Mucosa of gallbladder (tissue), 1 donor: ENCODE data around the gene NDC80. TPM values are rescaled to one million over a fixed set of nuclear protein-coding genes. Genes with fewer than 3 reads are reported as not detected.
"Not testable (repeated sequence)": the region's sequence is repeated elsewhere in the genome, so short reads cannot be mapped to it uniquely, and the experiment has no call there.

Experiments used
- DNase-seq: peaks from one replicate; pipeline ENCODE4 v3.0.0-alpha.2; 2020; ENCODE audit warnings: low spot score
- total RNA-seq: library from RNA; stranded (reverse); gene quantifications from one replicate; pipeline ENCODE4 v1.2.1, GENCODE V29; 2021
- donor health status: DM: no; HTN: no; CAD: no.

Gene NDC80
- total RNA-seq, result 1.4 TPM

GRCh38 chr18:2571200-2572170 lies at the start of gene NDC80, which contains the start of gene METTL4:
NDC80 (plus strand) TSS chr18:2571557; CDS start chr18:2572986, 1,429 bp downstream.
METTL4 (minus strand) TSS chr18:2571505; CDS start chr18:2567216, 4,289 bp downstream.
- peak; percentile 83 for DNase-seq

GRCh38 chr18:2522112-2522511 lies 49.2 kb upstream of the NDC80 start:
- DNase-seq, result no peak

GRCh38 chr18:2524794-2525198 lies 46.6 kb upstream of the NDC80 start:
- DNase-seq, result not testable (repeated sequence)

DNA sequence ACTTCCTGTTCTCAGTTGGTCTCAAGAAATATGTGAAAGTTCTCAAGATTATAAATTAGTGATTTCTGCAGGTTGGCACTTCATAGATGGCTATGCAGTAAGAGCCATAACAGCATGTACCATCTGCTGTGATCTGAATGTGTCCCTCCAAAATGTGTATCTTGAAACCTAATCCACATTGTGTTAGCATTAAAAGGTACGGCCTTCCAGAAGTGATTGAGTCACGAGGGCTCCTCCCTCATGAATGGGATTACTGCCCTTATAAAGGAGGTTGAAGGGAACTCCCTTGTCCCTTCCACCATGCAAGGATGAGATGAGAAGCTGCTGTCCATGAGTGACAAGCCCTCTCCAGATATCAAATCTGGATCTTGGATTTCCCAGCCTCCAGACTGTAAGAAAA lies 45.0 kb upstream of the NDC80 start:
- no peak for DNase-seq

DNA sequence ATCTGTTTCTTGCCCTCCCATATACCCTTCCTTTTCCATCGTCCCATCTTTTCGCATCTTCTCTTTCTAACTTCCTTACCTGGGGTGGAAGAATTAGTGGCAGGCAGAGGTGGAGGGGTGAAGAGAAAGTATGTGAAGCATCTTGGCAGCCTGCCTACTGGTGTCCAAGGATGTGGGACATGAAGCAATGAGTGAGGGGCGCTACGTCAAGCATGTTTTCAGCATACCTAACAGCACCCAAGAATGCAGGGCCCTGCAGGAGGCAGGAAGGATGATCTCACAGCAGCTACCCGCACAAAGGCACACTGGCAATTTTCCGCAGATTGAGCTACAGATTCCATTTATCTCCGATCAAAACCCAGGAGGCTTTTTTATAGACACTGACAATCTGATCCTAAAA lies 42.2 kb upstream of the NDC80 start:
- no peak for DNase-seq

DNA sequence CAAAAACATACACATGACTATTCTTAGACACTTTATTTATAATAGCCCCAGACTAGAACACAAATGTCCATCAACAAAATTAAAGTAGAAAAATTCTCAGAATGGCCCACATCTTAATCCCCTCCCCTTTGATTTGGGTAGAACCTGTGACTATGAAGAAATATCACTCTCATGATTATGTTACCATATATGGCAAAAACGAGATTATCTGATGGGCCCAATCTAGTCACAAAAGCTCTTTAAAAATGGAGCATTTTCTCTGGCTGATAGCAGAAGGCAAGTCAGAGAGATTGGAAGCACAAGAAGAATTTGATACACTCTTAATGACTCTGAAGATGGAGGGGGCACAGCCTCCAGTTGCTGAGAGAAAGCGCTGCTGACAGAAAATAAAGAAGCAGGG lies 39.6 kb upstream of the NDC80 start:
- no peak for DNase-seq

GRCh38 chr18:2532797-2533196 lies 38.6 kb upstream of the NDC80 start:
- DNase-seq, result no peak

DNA sequence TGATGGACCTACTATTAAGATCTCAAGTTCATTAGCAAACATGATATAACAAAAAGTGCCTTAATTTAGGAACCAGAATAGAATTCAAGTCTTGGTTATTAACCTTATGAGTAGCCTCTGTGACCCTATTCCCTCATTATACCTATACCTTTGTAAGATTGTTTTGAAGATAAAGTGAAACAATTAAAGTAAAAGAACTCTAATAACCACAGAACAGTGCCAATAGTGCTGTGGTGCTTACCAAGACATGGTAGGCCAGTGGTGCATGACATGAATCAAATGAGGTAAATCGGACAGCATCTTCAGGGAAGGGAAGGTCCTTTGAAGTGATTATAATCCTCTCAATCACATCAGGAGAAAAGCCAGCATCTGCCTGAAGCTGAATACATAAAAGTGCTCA lies 36.5 kb upstream of the NDC80 start:
- DNase-seq, result no peak

DNA sequence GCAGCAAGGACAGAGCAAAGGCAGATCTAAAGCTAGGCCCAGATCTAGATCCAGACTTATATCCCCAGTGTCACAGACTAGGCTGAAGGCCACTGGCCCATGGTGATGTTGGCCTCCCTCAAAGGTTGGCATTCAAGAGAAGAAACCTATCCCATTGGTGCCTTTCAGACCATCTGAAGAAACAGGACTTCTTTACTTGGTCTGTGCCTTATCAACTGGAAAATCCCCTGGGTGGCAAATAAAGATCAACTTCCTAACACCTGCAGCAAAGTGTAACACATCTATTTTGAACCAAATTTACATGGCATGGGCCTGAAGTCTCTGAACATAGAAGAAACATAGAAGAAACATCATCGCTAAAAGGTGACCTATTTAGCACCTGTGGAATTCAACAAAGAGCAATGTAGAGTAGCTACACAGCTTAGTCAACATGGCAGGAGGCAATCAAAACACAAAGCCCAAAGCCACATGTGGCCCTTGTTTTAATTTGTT lies 35.9 kb upstream of the NDC80 start:
- no peak for DNase-seq

DNA sequence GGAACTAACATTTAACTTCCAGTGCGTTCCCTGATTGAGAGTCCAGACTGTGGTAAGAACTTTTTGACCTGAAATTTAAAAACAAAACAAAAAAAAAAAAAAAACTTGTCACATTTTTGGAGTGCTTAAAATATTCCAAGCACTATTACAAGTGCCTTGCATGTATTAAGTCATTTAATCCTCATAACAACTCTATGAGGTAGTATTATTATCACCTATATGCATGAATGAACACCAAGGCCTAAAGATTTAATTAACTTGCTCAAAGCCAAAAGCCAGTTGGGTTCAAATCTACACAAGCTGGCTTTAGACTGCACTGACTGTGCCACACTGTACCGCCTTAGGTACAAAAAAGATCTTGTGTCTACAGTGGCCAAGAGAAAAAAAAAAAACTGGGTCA lies 35.3 kb upstream of the NDC80 start:
- DNase-seq, result no peak

GRCh38 chr18:2536493-2536892 lies 34.9 kb upstream of the NDC80 start:
- no peak for DNase-seq

DNA sequence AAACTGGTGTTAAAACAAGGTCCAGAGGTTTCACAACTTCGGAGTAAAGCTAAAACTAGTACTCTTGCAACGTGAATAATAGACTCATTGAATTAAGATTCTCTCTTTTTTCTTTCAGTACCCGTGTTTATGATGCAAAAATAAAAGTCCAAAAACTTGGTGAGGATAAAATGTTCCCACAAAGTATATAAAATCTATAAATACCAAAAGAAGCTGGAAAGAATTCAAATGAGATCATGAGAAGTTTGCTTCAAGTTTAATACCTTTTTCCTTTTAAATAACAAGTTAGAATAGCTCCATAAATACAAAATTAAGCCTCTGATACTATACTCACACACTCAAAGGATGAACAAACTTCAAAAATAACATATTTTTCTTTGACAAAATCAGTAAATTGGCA lies 34.1 kb upstream of the NDC80 start:
- DNase-seq, result no peak

GRCh38 chr18:2538236-2538635 lies 33.1 kb upstream of the NDC80 start:
- DNase-seq, result no peak

DNA sequence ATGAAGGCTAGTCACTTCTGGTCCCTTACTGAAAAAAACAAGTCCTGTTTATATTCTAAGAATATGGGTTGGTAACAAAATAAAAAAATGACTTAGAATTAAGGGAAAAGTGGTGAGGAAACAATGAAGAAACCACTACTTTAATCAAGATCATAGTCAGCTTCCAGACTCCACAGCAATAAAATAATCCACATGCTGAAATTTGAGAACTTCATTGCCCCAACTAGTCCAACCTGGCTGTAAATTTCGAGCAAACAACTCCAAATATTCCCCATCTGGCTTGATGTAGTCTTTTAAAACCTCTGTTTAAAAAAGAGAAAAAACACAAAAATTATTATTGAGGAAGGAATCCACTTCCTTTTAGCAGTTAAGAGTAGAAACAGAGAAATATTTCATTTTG lies 32.5 kb upstream of the NDC80 start:
- no peak for DNase-seq

- no peak for DNase-seq
These were observed 30.8 kb upstream of the NDC80 start for GRCh38 chr18:2540575-2540974.

DNA sequence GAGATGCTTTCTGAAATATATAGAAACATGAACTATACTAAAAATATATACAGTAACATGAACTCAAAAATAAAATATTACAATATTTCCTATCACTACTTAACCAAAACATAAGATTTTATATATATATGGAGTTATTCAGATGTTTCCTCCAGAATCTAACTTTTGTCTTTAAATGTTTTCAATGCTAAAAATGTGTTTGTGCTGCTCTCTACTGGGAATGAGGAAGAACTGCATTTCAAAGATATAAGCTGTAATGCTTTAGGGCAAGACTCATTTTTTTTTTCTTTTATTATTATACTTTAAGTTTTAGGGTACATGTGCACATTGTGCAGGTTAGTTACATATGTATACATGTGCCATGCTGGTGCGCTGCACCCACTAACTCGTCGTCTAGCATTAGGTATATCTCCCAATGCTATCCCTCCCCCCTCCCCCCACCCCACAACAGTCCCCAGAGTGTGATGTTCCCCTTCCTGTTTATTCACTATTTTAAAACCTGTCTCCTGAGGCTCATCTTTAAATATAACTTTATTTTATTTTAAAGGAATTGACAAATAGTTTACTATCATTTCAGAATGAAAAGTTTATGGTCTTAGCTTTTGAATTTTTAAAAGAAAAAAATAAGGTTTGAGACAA lies 29.3 kb upstream of the NDC80 start:
- not testable (repeated sequence) for DNase-seq

DNA sequence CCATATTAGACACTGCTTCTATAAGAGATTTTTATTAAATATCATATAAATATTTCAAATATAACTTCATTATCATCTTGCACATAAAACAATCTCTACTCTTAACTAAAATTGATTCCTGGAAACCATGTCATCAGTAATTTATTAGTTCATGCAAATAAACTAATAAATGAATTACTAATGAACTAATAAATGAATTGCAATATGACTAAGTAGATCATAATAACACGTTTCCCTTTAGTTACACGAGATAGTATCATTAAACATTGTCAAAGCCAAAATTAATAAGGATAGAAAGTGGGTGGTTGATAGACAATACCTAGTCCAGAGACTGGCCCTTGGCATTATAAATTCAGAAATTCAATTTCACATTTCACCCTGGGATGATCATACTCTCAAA lies 26.2 kb upstream of the NDC80 start:
- no peak for DNase-seq

DNA sequence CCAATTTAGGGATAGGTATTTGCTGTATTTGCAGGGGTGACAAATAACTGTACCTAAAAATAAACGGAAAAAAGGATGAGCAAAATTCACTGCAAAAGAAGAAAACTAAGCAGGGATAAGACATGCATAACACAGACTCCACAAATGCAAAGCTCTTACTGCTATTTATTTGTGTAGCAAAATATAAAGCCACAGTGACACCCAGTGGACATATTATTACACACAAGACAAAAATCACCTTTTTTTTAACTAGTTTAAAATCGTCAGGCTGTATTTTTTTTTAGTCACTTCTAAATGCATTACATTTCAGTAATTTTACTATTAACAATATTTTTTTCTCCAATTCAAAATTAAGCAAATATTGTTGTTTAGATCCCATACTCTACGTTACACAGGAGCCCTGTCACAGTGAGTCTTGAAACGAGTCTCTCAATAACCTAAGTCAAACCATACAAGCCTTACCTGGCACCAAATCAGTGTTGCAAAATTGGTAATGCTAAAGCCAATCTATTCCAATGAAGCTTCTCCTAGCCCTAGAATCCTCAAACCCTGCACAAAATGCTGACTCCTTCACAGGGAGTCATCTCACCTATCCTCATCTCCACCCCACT lies 23.8 kb upstream of the NDC80 start:
- no peak for DNase-seq

DNA sequence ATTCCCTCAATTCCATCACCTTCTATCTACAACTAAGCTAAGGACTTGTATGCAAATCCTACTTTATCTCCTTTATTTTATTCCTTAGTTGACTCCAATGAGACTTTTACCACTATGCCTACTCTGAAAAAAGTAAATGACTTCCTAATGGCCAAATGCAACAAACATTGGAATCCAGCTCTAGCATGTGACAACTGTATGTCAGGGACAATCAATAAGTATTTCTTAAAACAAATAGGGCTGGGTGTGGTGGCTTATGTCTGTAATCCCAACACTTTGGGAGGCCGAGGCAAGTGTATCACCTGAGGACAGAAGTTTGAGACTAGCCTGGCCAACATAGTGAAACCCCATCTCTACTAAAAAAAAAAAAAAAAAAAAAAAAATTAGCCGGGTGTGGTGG lies 21.9 kb upstream of the NDC80 start:
- DNase-seq, result no peak

DNA sequence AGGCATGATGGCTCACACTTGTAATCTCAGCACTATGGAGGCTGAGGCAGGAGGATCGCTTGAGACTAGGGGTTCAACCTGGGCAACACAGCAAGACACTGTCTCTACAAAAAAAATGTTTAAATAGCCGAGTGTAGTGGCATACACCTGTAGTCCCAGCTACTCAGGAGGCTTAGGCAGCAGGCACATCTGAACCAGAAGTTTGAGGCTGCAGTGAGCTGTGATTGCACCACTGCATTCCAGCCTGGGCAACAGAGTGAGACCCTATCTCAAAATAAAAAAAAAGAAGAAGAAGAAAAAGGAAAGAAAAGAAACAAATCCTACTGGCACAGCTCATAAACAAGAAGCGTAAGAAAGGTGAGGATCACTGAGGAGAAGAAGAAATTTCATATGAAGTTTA lies 19.9 kb upstream of the NDC80 start:
- no peak for DNase-seq

DNA sequence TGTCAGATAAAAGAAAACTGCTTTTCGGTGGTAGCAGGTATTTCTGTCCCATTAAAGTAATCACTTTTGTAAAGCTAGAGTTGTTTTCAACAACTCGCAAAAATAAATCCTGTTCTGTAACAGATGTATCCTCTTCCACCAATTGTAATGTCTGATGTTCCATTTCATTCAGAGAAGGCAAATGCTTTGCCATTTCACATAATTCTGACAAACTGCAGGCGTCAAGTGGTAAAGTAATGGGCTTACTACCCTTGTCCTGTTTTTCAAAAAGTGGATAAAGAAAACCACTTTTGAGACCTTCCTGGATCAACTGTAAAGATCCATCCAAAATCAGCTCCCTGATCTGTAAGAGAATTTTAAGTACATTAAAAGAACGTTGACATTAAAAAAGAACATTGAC lies 16.7 kb upstream of the NDC80 start:
- no peak for DNase-seq

- DNase-seq, result no peak
These were observed 15.5 kb upstream of the NDC80 start for GRCh38 chr18:2555895-2556294.
